ENCODE measurements around the gene CDC40.
"Not testable (repeated sequence)": the region's sequence is repeated elsewhere in the genome, so short reads cannot be mapped to it uniquely, and the experiment has no call there.

CDC40 gene

DNA sequence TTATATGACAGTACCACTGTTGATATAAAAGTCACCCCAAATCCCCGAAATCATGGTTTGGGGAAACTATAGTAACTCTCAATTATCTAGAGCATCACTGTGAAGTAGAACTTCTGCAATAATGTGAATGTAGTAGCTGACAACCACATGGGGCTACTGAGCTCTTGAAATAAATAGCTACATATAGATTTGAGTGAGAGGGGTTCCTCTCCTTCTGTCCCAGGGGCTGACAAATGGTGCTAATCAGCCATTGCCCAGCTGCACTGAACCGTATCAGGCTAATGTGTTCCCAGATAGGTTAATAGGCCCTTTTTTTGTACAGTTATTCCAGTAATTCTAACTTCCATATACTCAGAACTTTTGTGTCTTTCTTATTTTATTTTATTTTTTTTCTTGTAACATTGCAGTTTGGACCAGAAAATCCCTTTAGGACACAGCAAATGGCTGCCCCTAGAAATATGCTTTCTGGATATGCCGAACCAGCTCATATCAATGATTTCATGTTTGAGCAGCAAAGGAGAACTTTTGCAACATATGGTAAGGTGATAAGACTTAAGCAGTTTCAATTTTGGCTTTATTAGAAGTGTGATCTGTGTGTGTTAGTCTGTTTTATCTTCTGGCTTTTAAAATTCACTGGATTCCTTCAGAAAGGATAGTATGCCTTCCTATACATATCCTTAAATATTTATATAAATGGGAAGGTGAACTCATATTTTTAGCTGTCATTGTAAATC lies 21.1 kb downstream of the CDC40 start:
- no peak for DNase-seq

- DNase-seq, result no peak
Measured at GRCh38 chr6:110207652-110208051, 27.4 kb downstream of the CDC40 start.

DNA sequence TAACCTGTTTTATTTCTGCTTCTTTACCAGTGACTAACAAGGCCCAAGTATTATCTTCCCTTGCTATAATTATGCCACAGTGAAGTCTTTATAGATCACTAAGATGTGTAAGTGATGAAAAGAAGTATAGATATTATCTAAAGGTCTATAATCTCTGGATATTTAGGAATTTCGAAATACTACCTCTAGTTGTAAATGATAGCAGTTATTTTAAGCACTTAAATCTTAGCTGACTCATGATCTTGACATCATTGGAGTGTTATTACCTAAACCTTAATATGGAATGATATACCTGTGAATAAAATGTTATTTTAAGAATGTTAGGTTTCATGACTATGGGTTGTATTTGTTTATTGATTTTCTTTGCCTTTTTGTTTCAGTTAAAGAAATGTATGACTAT lies 31.5 kb downstream of the CDC40 start:
- DNase-seq, result no peak

DNA sequence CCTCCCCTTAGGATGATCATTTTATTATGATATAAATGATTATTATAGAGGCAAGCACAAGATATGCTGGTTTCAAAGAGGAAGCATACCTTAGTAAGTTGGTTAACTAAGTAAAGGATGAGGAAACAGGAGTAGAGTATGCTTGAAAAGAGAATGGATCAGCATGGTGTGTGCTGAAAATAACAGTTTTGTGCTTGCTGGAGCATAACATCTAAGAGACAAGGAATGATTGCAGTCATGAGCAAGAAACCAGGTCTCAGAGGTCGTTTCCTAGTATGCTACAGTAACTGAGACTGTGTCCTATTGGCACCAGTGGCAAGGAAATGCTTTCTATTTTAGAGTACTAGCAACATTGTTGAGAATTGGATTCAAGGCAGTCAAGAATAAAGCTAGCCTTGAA lies 34.1 kb downstream of the CDC40 start:
- DNase-seq, result no peak

- no peak for DNase-seq
Measured at GRCh38 chr6:110216140-110216539, 35.9 kb downstream of the CDC40 start.

- no peak for DNase-seq
Measured at GRCh38 chr6:110217266-110217665, 37.0 kb downstream of the CDC40 start.

GRCh38 chr6:110221738-110222137 lies 41.5 kb downstream of the CDC40 start:
- no peak for DNase-seq

- no peak for DNase-seq
Measured at GRCh38 chr6:110226261-110226660, 46.0 kb downstream of the CDC40 start.

GRCh38 chr6:110232450-110232849 lies 52.2 kb downstream of the CDC40 start:
- no peak for DNase-seq

DNA sequence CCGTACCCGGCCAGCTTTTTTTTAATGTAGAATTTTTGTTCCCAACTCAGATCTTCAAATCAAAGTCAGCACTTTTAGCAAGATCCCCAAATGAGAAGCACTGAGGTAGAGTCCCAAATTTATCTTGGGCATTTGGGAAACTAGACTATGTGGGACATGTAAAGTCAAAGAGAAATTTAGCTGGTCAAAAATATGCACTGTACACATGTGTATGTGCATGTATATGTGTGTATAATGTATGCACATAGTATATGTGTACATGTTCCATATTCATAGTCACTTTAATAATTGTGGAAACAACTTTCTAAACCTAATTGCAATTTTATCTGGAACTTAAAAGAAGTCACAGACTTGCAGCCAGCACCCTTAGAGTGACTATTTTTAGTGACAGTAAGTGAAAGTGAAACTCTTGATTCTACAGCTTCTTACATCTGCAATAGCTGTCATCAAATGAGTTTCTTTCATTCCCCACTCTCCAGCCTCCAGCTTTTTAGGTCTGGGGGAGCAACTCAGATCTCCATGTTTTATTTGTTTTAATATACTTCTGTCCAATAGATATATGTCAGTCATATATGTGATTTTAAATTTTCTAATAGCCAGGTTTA lies 53.6 kb downstream of the CDC40 start:
- DNase-seq, result no peak

- not testable (repeated sequence) for DNase-seq
Measured at GRCh38 chr6:110236007-110236406, 55.8 kb downstream of the CDC40 start.

- no peak for DNase-seq
Measured at GRCh38 chr6:110239526-110240274, 59.5 kb downstream of the CDC40 start.

DNA sequence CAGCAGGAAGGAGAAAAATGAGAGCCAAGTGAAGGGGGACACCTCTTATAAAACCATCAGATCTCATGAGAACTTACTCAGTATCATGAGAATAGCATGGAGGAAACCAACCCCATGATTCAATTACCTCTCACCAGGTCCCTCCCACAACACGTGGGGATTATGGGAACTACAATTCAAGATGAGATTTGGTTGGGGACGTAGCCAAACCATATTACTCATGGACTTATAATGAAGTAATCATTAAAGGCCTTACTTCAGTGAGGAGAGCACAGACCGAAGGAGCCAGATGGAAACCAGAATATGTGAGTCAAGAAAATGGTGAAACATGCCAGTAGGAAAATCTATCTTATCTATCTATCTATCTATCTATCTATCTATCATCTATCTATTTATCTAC lies 64.4 kb downstream of the CDC40 start:
- not testable (repeated sequence) for DNase-seq

DNA sequence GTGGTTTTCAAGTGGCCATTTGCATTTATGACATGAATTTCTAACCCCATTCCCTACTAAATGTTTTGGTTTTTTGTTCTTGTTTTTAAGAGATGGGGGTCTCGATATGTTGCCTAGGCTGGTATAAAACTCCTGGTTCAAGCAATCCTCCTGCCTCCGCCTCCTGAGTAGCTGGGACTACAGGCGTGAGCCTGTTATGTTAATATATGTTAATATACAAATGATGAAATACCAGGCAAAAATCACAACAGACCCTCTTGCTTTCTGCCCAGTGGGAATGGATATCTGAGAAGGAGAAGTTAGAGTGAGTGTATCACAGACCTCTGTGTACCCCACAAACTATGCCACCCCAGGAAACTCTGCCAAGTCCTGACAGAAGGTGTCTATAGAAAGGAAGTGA lies 66.2 kb downstream of the CDC40 start:
- no peak for DNase-seq

DNA sequence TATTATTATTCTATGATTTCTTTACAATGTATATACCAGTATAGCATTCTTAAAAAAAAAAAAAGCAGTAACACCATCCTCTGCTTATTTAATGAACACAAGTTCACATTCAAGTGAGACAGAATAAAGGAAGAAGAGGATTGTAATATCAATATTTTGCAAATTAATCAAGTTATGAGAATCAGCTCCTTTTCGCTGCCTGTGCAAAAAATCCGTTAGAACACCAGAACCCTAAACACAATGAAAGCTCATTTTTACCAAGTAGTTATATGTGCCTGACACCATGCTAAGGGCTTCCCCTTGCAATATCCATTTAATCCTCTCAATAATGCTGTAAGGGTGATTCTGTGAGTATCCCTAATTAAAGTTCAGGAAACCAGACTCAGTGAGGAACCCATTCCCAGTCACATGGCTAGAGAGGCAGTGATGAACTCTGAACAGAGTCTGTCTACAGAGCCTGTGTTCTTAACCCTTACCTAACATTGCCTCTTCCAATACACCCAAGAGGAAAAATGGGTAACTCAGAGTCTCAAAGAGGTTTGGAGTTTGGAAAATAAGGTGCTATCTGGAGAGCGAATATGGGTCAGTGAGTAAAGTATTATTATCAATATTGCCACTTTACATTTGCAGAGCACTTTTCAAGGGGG lies 66.8 kb downstream of the CDC40 start:
- DNase-seq, result no peak

- no peak for DNase-seq
Measured at GRCh38 chr6:110250058-110250457, 69.8 kb downstream of the CDC40 start.

DNA sequence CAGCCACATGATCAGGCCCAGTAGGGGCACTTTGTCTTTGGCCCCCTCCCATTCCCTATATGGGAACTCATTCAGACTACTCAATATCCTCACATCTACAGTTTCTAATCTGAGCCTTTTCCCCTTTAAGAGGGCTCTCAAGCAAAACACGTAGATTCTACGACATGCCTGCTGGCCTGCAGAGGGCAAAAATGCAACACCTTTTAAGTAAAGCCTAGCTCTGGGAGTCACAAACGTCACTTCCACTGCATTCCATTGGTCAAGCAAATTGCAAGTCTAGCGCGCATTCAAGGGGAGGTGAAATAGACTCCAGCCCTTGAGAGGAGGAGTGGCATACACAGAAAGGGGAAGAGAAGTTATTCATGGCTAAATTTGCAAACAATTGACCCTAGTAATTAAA lies 70.6 kb downstream of the CDC40 start:
- DNase-seq, result no peak

DNA sequence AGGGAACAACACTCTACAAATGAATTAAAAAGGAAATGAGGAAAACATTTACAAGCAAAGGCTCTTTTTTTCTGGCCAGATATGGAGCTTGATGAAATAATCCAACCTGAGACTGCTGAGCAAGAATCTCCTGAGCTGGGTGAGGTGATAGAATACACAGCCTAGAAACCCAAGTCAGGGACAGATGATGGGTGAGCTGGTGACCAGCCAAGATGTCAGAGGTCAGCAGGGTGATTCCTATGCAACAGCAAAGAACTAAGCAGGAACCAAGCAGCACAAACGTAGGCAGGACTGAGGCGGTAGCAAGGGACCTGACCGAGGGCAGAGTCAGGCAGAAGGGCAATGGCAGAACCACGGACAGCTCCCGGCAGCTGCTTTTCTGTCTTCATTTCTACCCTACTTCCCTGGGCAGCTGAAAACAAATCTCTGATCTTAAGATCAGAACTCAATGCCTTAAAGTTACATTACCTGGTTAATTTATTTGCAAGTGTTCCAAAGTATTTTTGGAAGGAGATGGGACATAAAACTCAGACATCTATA lies 75.1 kb downstream of the CDC40 start:
- no peak for DNase-seq

- DNase-seq, result no peak
Measured at GRCh38 chr6:110256366-110256765, 76.1 kb downstream of the CDC40 start.

- DNase-seq, result no peak
Measured at GRCh38 chr6:110265273-110265672, 85.0 kb downstream of the CDC40 start.

DNA sequence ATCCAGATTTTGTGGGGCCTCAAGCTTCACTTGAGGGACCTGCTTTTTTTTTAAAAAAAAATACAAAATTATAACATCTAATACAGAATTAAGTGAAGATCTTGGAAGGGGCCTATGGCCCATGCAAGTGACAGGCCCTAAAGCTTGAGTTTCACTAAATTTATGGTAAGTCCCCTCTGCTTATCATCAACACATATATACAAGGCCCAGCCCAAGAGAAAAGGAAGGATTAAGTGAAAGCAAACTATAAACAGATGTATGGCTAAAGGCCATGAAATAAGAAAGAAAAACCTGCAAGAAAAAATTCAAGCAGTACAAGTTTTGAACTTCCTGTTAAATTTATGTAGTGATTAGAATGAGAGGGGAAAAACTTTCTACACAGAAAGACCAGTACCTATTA lies 86.8 kb downstream of the CDC40 start:
- no peak for DNase-seq

DNA sequence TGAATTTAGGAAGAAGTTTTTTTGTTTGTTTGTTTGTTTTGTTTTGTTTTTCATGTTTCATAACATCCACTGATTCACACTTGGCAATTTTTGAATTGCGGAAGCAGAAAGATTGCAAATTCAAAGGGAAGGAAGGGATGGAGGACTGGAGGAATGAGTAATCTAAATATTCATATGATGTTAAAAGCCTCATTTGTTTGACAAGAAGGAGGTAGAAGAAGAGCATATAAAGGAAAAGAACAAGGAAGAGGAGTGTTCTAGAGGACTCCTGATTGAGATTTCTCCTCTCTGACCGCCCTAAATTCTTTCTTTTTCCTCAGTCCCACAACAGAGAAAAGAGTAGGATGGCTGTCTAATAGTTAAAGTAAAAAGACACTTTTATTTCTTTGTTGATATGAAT lies 89.4 kb downstream of the CDC40 start:
- no peak for DNase-seq

GRCh38 chr6:110270165-110270564 lies 89.9 kb downstream of the CDC40 start:
- no peak for DNase-seq

DNA sequence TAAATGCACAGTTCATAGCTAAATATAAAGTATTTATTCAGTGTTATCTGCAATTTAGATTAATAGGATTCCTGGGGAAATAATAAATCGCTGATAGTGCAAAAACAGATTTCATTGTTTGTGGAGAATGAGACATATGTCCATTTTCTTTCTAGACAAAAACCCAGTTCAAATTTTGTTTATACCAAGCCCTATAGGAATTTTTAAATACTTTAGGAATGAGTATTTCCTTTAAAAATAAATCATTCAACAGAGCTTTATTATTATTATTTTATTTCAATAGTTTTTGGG lies 91.5 kb downstream of the CDC40 start:
- DNase-seq, result no peak

All from NCI-H146 (cell line).